IPS DF 6.9 (cell line): ENCODE results near the gene CASQ1.

Experiments
- DNase-seq: peaks from one replicate; pipeline ENCODE4 v3.0.0-alpha.2; 2013; ENCODE audit warnings: low read depth, low spot score
- H3K27ac ChIP-seq: one replicate; pipeline ENCODE4 v1.5.1; 2013; ENCODE audit warnings: low read length, control low read depth
- H3K27me3 ChIP-seq: 2 replicates; pipeline ENCODE4 v1.6.1; 2013; ENCODE audit warnings: mild to moderate bottlenecking, low read length; ENCODE audit not compliant: control insufficient read depth, insufficient read depth
- H3K36me3 ChIP-seq: 2 replicates; pipeline ENCODE4 v1.6.1; 2013; ENCODE audit warnings: low read length; ENCODE audit not compliant: control insufficient read depth, insufficient read depth
- H3K4me1 ChIP-seq: 2 replicates; pipeline ENCODE4 v1.6.1; 2013; ENCODE audit warnings: low read length; ENCODE audit not compliant: control insufficient read depth, insufficient read depth
- H3K4me3 ChIP-seq: 2 replicates; pipeline ENCODE4 v1.5.1; 2013; ENCODE audit warnings: mild to moderate bottlenecking, low read length
- H3K9me3 ChIP-seq: 2 replicates; pipeline ENCODE4 v1.6.1; 2013; ENCODE audit warnings: low read length, inconsistent platforms; ENCODE audit not compliant: control insufficient read depth, insufficient read depth
- WGBS: extraction: QIAGEN DNeasy Blood & Tissue Kit; methylation state at CpG from one replicate; pipeline ENCODE4 v1.1.7; 2013; ENCODE audit warnings: mixed read lengths, missing lambda C conversion rate; ENCODE audit not compliant: insufficient read length, insufficient coverage; 5-methylcytosine and 5-hydroxymethylcytosine counted together

The CASQ1 gene

DNA sequence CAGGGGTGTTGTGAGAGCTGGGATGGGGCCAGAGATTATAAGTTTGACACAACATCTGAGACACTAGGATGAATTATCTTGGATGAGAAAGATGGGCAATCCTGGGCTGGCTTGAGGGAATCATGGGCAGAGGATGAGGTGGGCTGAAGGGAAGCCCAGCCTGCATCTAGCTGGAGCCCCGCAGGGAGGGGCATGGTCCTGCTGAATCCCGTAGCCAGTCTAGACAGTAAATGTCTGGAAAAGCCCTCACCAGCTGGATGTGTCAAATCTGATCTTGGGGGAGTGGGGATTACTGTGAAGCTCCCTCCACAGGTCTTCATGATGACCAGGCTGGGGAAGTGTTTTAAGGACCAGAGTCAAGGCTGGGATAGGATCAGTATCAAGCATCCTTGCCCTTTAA lies 3.6 kb upstream of the CASQ1 start:
- peaks cover 1% of the 10 kb centered on the region for H3K4me1 ChIP-seq
- no peaks in the 10 kb centered on the region for H3K9me3 ChIP-seq
- H3K27ac ChIP-seq: no peak overlapping the region
- H3K27me3 ChIP-seq: no peaks in the 10 kb centered on the region
- DNase-seq: no peak
- WGBS: no CpG with 5 or more reads among the region's 2 CpGs
- no peaks in the 10 kb centered on the region for H3K36me3 ChIP-seq
- H3K4me3 ChIP-seq: no peak overlapping the region

DNA sequence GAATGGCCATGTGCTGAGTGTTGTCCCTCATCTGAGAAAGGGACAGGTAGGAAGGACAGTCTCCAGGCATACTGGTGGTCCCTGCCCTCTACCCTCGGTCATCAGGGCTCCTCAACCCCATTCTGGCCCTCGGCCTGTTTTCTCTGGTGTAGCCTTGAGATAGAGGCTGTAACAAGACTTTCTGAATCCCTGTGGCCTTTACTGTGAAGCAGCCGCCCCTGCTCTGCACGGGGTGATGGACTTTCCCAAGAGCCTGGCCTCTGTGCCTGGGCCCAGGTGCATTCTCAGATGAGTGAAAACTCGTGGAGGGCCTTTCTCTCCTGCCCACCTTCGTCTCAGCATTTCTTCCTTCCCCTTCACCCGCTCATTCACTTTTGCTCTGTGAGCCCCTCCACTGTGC lies 3.0 kb upstream of the CASQ1 start:
- no peak overlapping the region for H3K27ac ChIP-seq
- no CpG with 5 or more reads among the region's 7 CpGs for WGBS
- peaks cover 4% of the 10 kb centered on the region for H3K4me1 ChIP-seq

DNA sequence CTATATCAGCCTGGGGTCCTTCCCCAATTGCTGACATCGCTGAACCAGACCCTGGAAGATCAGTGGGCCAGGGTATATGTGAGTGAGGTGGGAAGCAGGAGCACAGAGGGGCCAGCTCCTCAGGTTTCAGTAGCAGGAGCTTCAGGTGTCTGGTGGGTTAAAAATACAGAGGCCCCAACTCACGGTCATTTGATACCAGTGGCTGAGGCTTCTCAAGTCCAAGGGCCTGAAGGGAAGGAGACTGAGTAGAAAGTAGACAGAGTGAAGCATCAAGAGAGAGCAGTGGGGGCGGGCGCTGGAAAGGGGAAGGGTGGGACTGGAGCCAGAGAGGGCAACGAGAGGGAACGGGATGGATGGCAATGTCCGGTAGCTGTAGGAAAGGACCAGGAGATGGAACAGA lies 2.0 kb upstream of the CASQ1 start:
- H3K9me3 ChIP-seq: no peaks in the 10 kb centered on the region
- no peaks in the 10 kb centered on the region for H3K36me3 ChIP-seq
- H3K4me1 ChIP-seq: peaks cover 6% of the 10 kb centered on the region
- WGBS: no CpG with 5 or more reads among the region's 7 CpGs
- H3K4me3 ChIP-seq: no peak overlapping the region
- no peak overlapping the region for H3K27ac ChIP-seq
- no peaks in the 10 kb centered on the region for H3K27me3 ChIP-seq
- DNase-seq: no peak

More for the DNA sequence above, 3.0 kb upstream of the CASQ1 start:
- no peaks in the 10 kb centered on the region for H3K9me3 ChIP-seq
- H3K27me3 ChIP-seq: no peaks in the 10 kb centered on the region
- no peaks in the 10 kb centered on the region for H3K36me3 ChIP-seq
- no peak overlapping the region for H3K4me3 ChIP-seq
- DNase-seq: no peak

DNA sequence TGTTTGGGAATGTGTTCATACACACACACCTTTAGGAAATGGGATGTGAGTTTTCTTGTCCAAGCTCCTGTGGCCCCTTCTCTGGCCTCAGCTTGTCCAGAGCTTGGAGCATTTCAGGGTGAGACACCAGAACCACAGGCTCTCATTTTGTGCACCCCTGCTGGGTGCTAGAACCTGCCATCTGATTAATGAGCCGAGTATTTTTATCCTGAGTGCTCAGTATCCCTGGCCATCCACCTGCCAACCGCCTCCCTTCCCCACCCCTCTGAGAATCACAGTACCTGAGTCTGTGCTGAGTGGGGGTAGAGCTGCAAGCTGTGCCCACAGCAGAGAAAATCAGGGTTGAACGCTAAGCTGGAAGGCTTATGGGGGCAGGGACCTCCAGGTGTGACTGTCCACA lies 1.4 kb downstream of the CASQ1 start:
- peaks cover 13% of the 10 kb centered on the region for H3K4me1 ChIP-seq
- no CpG with 5 or more reads among the region's 3 CpGs for WGBS
- H3K36me3 ChIP-seq: no peaks in the 10 kb centered on the region
- no peaks in the 10 kb centered on the region for H3K9me3 ChIP-seq
- no peak for DNase-seq
- H3K4me3 ChIP-seq: no peak overlapping the region
- H3K27ac ChIP-seq: no peak overlapping the region
- no peaks in the 10 kb centered on the region for H3K27me3 ChIP-seq

DNA sequence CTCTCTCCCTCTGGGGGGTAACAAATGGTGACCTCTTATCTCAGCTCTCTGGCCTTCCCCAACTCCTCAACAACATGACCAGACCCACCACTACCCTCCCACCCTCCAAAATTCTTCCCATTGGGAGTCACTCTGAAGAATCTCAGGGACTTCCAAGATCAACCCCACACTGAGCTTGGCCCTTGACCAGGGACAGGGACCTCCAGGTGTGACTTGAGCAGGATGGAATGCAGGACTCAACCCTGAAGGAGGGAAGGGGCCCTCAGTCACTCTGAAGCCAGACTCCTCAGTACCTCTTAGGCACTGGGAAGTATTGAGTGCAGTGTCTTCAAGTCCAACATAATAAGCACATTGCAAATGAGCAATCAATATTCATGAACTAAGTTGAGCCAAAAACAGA lies 1.9 kb downstream of the CASQ1 start:
- H3K4me1 ChIP-seq: peaks cover 13% of the 10 kb centered on the region
- no peaks in the 10 kb centered on the region for H3K36me3 ChIP-seq
- no peak overlapping the region for H3K4me3 ChIP-seq
- no peaks in the 10 kb centered on the region for H3K27me3 ChIP-seq
- DNase-seq: no peak
- H3K9me3 ChIP-seq: no peaks in the 10 kb centered on the region
- H3K27ac ChIP-seq: no peak overlapping the region

DNA sequence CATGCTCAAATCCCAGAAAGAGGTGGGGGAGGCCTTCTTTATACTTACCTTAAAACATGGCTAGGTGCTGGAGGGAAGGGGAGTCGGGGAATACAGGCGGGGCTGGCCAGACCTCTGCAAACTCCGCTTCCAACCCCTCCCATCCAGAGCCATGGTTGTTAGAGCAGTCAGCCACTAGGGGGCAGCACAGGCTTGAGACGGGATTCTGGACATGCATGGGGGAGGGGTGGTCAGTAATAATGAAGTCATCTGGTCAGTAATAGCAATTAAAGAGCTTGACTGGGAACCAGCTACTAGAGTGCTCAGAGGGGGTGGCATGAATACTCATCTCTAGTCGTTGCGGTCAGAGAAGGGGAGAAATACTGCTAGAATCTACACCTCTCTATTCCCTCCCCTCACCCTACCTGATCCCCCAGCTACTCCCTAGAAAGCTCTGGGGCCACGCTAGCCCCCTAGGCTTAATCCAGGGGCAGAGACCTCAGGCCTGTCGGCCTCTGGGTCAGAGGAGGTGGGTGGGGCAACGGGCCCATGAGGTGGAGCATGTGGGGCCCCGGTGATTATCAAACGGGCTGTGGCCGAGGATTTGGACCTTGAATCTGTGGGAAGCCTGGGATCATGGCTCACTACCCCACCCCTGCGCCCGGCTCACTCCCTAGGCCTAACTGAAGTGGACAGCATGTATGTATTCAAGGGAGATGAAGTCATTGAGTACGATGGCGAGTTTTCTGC lies 2.9 kb downstream of the CASQ1 start:
- no peaks in the 10 kb centered on the region for H3K9me3 ChIP-seq
- H3K4me1 ChIP-seq: peaks cover 13% of the 10 kb centered on the region; the same call in 1 of the 2 replicates
- no peaks in the 10 kb centered on the region for H3K36me3 ChIP-seq
- no CpG with 5 or more reads among the region's 16 CpGs for whole genome bisulfite sequencing
- peak; percentile 93 for DNase-seq
- H3K4me3 ChIP-seq: no peak overlapping the region
- H3K27ac ChIP-seq: no peak overlapping the region
- no peaks in the 10 kb centered on the region for H3K27me3 ChIP-seq

DNA sequence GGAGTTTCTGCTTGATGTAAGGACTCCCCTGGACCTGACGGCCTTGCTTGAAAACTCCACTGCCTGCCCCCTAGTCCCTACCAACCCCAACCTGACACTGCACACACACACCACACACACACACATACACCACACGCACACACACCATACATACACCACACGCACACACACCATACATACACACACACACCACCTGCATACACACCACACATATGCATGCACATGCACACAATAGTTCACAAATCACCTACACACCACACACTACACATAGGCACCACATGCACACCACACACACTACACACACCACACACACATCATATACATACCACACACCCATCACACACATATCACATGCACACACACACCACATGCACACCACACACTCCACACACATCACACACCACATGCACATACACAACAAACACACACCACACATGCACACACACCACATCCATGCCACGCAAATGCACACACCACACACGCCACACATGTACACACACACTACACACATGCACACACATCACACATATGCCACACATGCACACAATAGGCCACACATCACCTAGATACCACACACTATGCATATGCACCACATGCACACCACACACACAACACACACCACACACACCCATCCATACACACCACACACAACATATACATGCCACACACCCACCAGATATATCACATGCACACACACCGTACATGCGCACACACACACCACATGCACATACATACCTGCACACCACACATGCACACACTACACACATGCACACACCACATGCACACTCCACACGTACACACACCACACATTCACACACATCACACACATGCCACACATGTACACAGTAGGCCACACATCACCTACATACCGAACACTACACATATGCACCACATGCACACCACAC lies 3.7 kb downstream of the CASQ1 start:
- H3K36me3 ChIP-seq: no peaks in the 10 kb centered on the region
- H3K27ac ChIP-seq: no peak overlapping the region
- WGBS: 100% methylated on average over 3 of the region's 9 CpGs
- no peak overlapping the region for H3K4me3 ChIP-seq
- H3K9me3 ChIP-seq: no peaks in the 10 kb centered on the region
- H3K27me3 ChIP-seq: no peaks in the 10 kb centered on the region
- H3K4me1 ChIP-seq: peaks cover 13% of the 10 kb centered on the region; the same call in 1 of the 2 replicates
- DNase-seq: no peak

DNA sequence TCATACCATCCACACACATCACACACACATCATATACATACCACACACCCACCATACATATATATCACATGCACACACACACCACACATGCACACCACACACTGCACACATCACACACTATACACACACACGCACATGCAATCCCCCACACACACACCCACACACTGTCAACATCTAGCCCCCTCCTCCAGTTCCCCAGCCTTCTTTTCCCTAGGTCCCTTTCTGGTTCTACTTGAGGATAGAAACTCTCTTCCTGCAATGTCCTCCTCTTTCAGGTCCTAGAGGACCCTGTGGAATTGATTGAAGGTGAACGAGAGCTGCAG lies 4.3 kb downstream of the CASQ1 start:
- no peak overlapping the region for H3K4me3 ChIP-seq
- H3K27me3 ChIP-seq: no peaks in the 10 kb centered on the region
- no peak for DNase-seq
- no CpG with 5 or more reads among the region's 2 CpGs for WGBS
- H3K4me1 ChIP-seq: peaks cover 13% of the 10 kb centered on the region; the same call in 1 of the 2 replicates
- H3K36me3 ChIP-seq: no peaks in the 10 kb centered on the region
- H3K27ac ChIP-seq: no peak overlapping the region
- H3K9me3 ChIP-seq: no peaks in the 10 kb centered on the region

DNA sequence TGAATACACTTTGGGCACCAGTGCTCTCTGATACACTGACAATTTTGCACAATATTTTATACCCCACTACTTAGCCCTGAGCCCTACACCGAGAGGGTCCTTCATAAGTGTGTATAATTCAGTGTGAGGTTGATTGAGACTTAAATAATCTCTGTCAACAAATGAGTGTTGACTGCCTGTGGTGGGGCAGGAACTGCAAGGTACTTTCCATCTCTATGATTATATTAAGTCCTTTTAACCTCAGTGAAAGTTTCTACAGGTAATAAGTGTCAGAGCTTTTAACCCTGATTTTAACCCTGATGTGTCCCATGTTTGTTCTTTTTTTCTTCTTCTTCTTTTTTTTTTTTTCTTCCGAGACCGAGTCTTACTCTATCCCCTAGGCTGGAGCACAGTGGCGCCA lies 5.8 kb downstream of the CASQ1 start:
- Histone ChIP-seq H3K27me3 (no peaks in the 10 kb centered on the region), H3K4me1 (peaks cover 11% of the 10 kb centered on the region; the same call in 1 of the 2 replicates), H3K4me3 (no peak overlapping the region), H3K27ac (no peak overlapping the region), H3K9me3 (no peaks in the 10 kb centered on the region), H3K36me3 (no peaks in the 10 kb centered on the region)
- WGBS: no CpG with 5 or more reads among the region's 4 CpGs
- DNase-seq: no peak

DNA sequence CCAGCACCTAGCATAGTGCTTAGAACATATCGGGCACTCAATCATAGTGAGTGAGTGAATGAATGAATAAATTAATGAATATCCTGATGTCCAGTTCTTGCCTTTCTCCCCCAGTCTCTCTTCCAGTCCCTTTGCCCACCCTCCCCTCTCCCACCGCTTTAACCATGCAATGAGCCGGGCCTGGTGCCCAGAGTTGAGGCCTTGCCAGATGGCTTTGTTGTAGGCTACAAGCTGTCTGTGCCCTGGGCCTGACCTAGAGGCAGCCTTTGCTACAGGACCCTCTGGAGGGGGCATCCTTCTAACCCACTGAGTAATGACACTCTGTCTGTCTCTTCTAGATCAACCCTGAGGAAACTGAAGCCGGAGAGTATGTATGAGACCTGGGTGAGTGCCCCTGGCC lies 6.9 kb downstream of the CASQ1 start:
- Histone ChIP-seq H3K9me3 (no peaks in the 10 kb centered on the region), H3K27me3 (no peaks in the 10 kb centered on the region), H3K4me3 (no peak overlapping the region), H3K27ac (no peak overlapping the region), H3K4me1 (peaks cover 10% of the 10 kb centered on the region; the same call in 1 of the 2 replicates), H3K36me3 (no peaks in the 10 kb centered on the region)
- DNase-seq: no peak
- WGBS: no CpG with 5 or more reads among the region's 4 CpGs
